GM12891 (cell line): ENCODE data around the gene KRT222.

Experiments
- DNase-seq: peaks from one replicate; pipeline ENCODE4 v3.0.0; 2011; ENCODE audit warnings: low spot score; ENCODE audit not compliant: insufficient read length
- FAIRE-seq: peaks from 2 replicates; lab custom pipeline; 2011; peaks lifted over from hg19 to GRCh38; lab: Jason Lieb, UNC
- PAX5 ChIP-seq: IDR thresholded peaks from 2 replicates; pipeline ENCODE4 v1.6.1; 2011; ENCODE audit warnings: low read length, moderate library complexity, mild to moderate bottlenecking; ENCODE audit not compliant: insufficient read depth, severe bottlenecking
- POLR2A ChIP-seq: IDR thresholded peaks from 2 replicates; pipeline ENCODE4 v1.6.1; 2011; ENCODE audit warnings: low read depth, low read length, control low read depth
- POLR2AphosphoS5 ChIP-seq: IDR thresholded peaks from 2 replicates; pipeline ENCODE4 v1.6.1; 2011; ENCODE audit warnings: low read depth, low read length, control low read depth
- POU2F2 ChIP-seq: IDR thresholded peaks from 2 replicates; pipeline ENCODE4 v1.6.1; 2011; ENCODE audit warnings: low read depth, mild to moderate bottlenecking, control low read depth, low read length, moderate library complexity
- SPI1 ChIP-seq: IDR thresholded peaks from 2 replicates; pipeline ENCODE4 v1.6.1; 2011; ENCODE audit warnings: low read depth, low read length, control low read depth
- TAF1 ChIP-seq: IDR thresholded peaks from 2 replicates; pipeline ENCODE4 v1.6.1; 2011; ENCODE audit warnings: low read depth, low read length, control low read depth

KRT222 gene

GRCh38 chr17:40666331-40666730, 1.4 kb upstream of the KRT222 start:
- DNase-seq (no peak), FAIRE-seq (no peak)
- TF ChIP-seq TAF1 (no peak), POLR2A (no peak), PAX5 (no peak), POU2F2 (no peak), SPI1 (no peak), POLR2AphosphoS5 (no peak)

GRCh38 chr17:40663252-40663651, 1.7 kb downstream of the KRT222 start:
- TF ChIP-seq SPI1 (no peak), POLR2AphosphoS5 (no peak), POLR2A (no peak), TAF1 (no peak), POU2F2 (no peak)
- FAIRE-seq (no peak), DNase-seq (no peak)

GRCh38 chr17:40659911-40660310, 5.1 kb downstream of the KRT222 start:
- no peak for FAIRE-seq
- no peak for DNase-seq
- no peak for TF ChIP-seq PAX5
- TF ChIP-seq POU2F2 = no peak
- TF ChIP-seq POLR2A = no peak
- TF ChIP-seq SPI1 = no peak
- TF ChIP-seq TAF1 = no peak
- no peak for TF ChIP-seq POLR2AphosphoS5

DNA sequence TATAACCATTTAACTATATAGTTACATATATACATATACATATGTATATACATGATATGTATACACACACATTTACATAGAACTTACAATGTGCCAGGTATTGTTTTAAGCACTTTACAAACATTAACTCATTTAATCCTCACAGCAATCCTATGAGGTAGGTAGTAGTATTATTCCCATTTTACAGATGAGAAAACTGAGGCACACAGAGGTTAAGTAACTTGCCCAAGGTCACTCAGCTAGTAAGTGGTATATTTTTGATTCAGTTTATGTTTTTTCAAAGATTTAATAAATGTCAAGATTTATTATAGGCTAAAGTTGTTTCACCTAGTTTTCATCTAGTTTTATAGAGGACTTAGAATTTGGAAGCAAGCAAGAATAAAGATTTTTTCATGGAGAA, 6.6 kb downstream of the KRT222 start:
- DNase-seq = no peak
- no peak for FAIRE-seq

DNA sequence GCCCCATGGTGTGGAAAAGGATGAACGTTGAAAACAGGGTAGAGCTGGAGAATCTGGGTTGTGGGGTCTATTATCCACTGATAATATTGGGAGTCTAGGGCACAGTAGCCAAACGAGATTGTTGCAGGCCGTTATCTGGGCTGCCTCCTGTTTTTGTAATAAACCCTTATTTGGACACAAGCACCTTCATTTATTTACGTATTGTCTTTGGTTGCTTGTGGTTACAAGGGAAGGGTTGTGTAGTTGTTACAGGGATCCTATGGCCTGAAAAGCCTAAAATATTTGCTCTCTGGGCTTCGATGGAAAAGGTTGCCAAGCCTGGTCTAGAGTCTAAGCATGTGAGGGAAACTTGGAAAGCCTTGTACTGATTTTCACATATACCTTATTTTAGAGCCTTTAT, 13.0 kb downstream of the KRT222 start:
- no peak for FAIRE-seq
- no peak for DNase-seq
- TF ChIP-seq POLR2AphosphoS5 = no peak

More for the DNA sequence above, 6.6 kb downstream of the KRT222 start:
- TF ChIP-seq PAX5 = no peak
- no peak for TF ChIP-seq POLR2A
- TF ChIP-seq POU2F2 = no peak
- no peak for TF ChIP-seq SPI1
- TF ChIP-seq POLR2AphosphoS5 = no peak
- TF ChIP-seq TAF1 = no peak

DNA sequence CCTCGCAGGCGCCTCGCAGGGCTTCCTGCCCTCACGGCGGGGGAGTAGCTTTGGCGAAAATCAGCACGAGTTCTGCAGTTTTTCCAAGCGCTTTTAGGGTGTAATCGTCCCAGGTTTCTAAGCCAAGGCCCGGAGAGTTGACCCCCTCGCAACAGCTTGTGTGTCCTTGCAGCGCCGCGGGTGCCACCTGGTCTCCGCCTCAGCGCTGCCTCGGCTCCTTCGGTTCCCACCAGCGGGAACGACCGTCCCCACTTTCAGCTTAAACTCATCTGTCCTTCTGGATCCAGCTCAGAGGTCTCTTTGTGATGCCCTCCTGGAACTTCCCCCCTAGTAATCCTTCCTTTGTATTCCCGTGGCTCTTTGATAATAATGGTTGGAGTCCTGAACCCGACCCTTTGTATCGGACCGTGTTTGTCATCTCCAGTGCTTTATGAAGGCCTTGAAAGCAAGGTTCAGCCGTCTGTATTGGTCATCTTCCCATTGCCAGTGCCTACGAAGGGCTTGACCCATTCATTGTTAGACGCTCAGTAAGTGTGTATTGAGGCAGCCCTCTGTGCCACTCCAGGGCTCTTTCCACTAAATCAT, 16.5 kb downstream of the KRT222 start:
- DNase-seq (no peak), FAIRE-seq (no peak)
- TF ChIP-seq POU2F2 = no peak
- TF ChIP-seq POLR2A = no peak
- 0 out of 2 replicates have a peak, but pooled peaks have one; percentile 6 for TF ChIP-seq TAF1

GRCh38 chr17:40647624-40648383, 17.2 kb downstream of the KRT222 start, which contains the start of gene SMARCE1:
Gene SMARCE1, minus strand, starts transcription at chr17:40647818. Its CDS starts 2,016 bp downstream, at chr17:40645802.
- FAIRE-seq (peak; percentile 91), DNase-seq (peak; percentile 62)
- TF ChIP-seq POLR2AphosphoS5 (peak; percentile 54; the same call in 1 of the 2 replicates), TAF1 (peak; percentile 85; the same call in 1 of the 2 replicates), POU2F2 (no peak; the same call in 1 of the 2 replicates), POLR2A (peak; percentile 51), PAX5 (no peak), SPI1 (peak; percentile 7; the same call in 1 of the 2 replicates)

- TF ChIP-seq POLR2A (no peak), POLR2AphosphoS5 (0 out of 2 replicates have a peak, but pooled peaks have one; percentile 21), SPI1 (no peak), PAX5 (no peak)
- FAIRE-seq = peak; percentile 79
- DNase-seq = no peak
Measured at GRCh38 chr17:40646791-40647623, 18.0 kb downstream of the KRT222 start.

DNA sequence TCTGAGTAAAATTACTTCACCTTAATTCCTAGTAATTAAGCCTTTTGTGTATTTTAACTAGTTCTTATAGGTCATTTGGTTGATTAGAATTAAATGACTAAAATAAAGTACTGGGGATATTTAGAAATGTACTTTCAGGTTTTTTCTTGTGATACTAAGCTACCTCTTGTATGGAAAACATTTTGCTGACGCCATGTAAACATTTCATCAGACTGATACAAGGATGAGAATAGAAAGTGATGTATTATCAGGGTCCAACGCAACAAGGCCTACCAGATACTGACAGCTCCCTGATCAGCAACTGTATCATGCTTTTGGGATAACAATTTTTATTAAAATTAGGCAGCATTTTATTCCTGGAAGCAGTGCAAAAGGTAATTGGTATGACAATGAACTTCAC, 19.0 kb downstream of the KRT222 start:
- no peak for FAIRE-seq
- TF ChIP-seq PAX5 = no peak
- no peak for TF ChIP-seq TAF1
- no peak for TF ChIP-seq POLR2AphosphoS5
- no peak for TF ChIP-seq SPI1
- TF ChIP-seq POU2F2 = no peak
- TF ChIP-seq POLR2A = no peak
- no peak for DNase-seq

DNA sequence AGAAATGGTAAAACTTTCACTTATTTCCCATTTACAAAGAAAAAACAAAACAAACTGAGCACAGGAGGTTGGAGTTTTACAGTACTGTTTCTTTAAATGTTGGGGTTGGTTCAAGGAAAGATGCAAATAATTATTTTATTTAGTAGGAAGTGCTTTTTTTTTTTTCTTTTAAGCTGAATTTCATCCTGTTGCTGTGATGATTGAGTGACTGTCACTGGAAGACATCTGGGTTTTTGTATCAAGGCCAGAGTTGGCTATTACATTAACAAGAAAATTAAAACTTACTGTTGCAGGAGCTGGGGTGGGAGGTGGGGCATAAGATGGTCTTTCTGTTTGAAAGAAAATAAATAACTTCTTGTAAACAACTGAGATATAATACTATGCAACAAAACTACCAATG, 19.7 kb downstream of the KRT222 start:
- TF ChIP-seq POLR2A = no peak
- TF ChIP-seq PAX5 = no peak
- TF ChIP-seq POU2F2 = no peak
- TF ChIP-seq POLR2AphosphoS5 = no peak
- TF ChIP-seq TAF1 = no peak
- DNase-seq (no peak), FAIRE-seq (no peak)
